Raji (cell line): ENCODE measurements around the gene TGFB1I1.

Source experiments
- POLR2A ChIP-seq: IDR thresholded peaks from 2 replicates; pipeline ENCODE4 v1.6.1; 2011; ENCODE audit warnings: low read depth, low read length, control low read depth; ENCODE audit not compliant: insufficient read depth

TGFB1I1 gene

GRCh38 chr16:31476303-31477219 lies 4.6 kb downstream of the TGFB1I1 start:
- TF ChIP-seq POLR2A: no peak

- no peak for TF ChIP-seq POLR2A
These were observed 5.6 kb downstream of the TGFB1I1 start for GRCh38 chr16:31477220-31478216.

- TF ChIP-seq POLR2A: no peak
These were observed 7.0 kb downstream of the TGFB1I1 start for GRCh38 chr16:31478956-31479355.

- no peak for TF ChIP-seq POLR2A
These were observed 7.8 kb downstream of the TGFB1I1 start for GRCh38 chr16:31479751-31480150.

- TF ChIP-seq POLR2A: no peak
These were observed 9.0 kb downstream of the TGFB1I1 start for GRCh38 chr16:31480851-31481536.

GRCh38 chr16:31483081-31483480 lies 11.1 kb downstream of the TGFB1I1 start, which contains the start of gene SLC5A2:
SLC5A2 (plus strand) TSS chr16:31483123; CDS start chr16:31483137, 14 bp downstream.
- no peak for TF ChIP-seq POLR2A

GRCh38 chr16:31484491-31485171 lies 12.7 kb downstream of the TGFB1I1 start:
- no peak for TF ChIP-seq POLR2A

DNA sequence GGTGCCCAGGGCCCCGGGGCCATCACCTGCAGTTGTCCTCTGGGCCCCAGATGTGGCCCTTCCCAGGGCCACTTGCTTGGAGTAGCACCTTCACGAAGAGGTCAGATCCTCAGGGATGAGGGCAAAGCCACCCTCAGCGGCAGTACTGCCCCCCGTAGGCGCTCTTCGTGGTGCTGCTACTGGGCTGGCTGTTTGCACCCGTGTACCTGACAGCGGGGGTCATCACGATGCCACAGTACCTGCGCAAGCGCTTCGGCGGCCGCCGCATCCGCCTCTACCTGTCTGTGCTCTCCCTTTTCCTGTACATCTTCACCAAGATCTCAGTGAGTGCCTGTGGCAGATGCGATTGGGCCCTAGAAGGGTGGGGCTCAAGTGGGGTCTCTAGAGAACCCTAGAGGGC lies 13.6 kb downstream of the TGFB1I1 start:
- TF ChIP-seq POLR2A: no peak

GRCh38 chr16:31486045-31486444 lies 14.1 kb downstream of the TGFB1I1 start:
- TF ChIP-seq POLR2A: no peak

GRCh38 chr16:31487071-31487719 lies 15.2 kb downstream of the TGFB1I1 start:
- no peak for TF ChIP-seq POLR2A

- no peak for TF ChIP-seq POLR2A
These were observed 15.9 kb downstream of the TGFB1I1 start for GRCh38 chr16:31487720-31488467.

DNA sequence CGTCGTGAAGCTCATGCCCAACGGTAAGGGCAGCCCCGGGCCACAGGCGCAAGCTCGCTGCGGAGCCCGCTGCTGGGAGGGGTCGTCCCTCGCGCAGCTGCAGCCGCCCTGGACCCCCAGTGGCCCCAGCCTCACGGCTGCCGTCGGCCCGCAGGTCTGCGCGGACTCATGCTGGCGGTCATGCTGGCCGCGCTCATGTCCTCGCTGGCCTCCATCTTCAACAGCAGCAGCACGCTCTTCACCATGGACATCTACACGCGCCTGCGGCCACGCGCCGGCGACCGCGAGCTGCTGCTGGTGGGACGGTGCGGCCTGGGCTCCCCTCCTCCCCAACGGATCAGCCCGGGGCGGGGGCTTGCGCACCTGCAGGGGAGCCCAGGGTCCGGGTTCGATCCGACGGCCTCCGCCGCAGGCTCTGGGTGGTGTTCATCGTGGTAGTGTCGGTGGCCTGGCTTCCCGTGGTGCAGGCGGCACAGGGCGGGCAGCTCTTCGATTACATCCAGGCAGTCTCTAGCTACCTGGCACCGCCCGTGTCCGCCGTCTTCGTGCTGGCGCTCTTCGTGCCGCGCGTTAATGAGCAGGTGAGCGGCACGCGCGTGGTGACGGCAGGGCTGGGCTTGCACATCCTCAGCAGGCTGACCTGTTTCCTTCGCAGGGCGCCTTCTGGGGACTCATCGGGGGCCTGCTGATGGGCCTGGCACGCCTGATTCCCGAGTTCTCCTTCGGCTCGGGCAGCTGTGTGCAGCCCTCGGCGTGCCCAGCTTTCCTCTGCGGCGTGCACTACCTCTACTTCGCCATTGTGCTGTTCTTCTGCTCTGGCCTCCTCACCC lies 16.7 kb downstream of the TGFB1I1 start:
- TF ChIP-seq POLR2A: no peak

- no peak for TF ChIP-seq POLR2A
These were observed 17.3 kb downstream of the TGFB1I1 start for GRCh38 chr16:31489298-31489564.
